Subcutaneous adipose tissue (tissue), 4 donors: Measurements from ENCODE around the gene FBXO7. TPM values are rescaled to one million over a fixed set of nuclear protein-coding genes. Genes with fewer than 3 reads are reported as not detected.

Experiments
- CTCF ChIP-seq: fragments of 450-650 bp; IDR thresholded peaks from one replicate; pipeline ENCODE4 v1.5.1; 2016; ENCODE audit warnings: low read depth, mild to moderate bottlenecking, control low read depth, antibody characterized with exemption, moderate library complexity
- total RNA-seq, 4 donors: library from RNA; depleted of rRNA; stranded (reverse); fragments of >200 nt; gene quantifications; one replicate each; pipeline ENCODE4 v1.1.0, GENCODE V29; 2016

FBXO7 gene
- total RNA-seq = 100 to 1,000 TPM in 1 of 4 donors, 10 to 100 TPM in 3; 85.1 to 101 (median 93.8) TPM

- TF ChIP-seq CTCF = no peak
Measured at GRCh38 chr22:32474635-32475467, at the start of gene FBXO7. Gene FBXO7 (plus strand): TSS chr22:32474811. CDS start chr22:32475003, 192 bp downstream.

- TF ChIP-seq CTCF = no peak
Measured at GRCh38 chr22:32426881-32427280, 47.7 kb upstream of the FBXO7 start.

- no peak for TF ChIP-seq CTCF
Measured at GRCh38 chr22:32430352-32430751, 44.3 kb upstream of the FBXO7 start.

GRCh38 chr22:32444068-32444467, 30.5 kb upstream of the FBXO7 start:
- TF ChIP-seq CTCF = no peak

- no peak for TF ChIP-seq CTCF
Measured at GRCh38 chr22:32446321-32446720, 28.3 kb upstream of the FBXO7 start.

- TF ChIP-seq CTCF = no peak
Measured at GRCh38 chr22:32448980-32449379, 25.6 kb upstream of the FBXO7 start.

GRCh38 chr22:32457031-32457430, 17.6 kb upstream of the FBXO7 start:
- TF ChIP-seq CTCF = no peak
